GM18517 (cell line): ENCODE results near the gene CNTD1.

Experiments
- ATAC-seq: cut with Tn5 transposase; IDR thresholded peaks from one replicate; pipeline ENCODE4 v1.9.1; 2021; ENCODE audit warnings: mild to moderate bottlenecking, moderate library complexity; ENCODE audit not compliant: unreplicated experiment

The CNTD1 gene

DNA sequence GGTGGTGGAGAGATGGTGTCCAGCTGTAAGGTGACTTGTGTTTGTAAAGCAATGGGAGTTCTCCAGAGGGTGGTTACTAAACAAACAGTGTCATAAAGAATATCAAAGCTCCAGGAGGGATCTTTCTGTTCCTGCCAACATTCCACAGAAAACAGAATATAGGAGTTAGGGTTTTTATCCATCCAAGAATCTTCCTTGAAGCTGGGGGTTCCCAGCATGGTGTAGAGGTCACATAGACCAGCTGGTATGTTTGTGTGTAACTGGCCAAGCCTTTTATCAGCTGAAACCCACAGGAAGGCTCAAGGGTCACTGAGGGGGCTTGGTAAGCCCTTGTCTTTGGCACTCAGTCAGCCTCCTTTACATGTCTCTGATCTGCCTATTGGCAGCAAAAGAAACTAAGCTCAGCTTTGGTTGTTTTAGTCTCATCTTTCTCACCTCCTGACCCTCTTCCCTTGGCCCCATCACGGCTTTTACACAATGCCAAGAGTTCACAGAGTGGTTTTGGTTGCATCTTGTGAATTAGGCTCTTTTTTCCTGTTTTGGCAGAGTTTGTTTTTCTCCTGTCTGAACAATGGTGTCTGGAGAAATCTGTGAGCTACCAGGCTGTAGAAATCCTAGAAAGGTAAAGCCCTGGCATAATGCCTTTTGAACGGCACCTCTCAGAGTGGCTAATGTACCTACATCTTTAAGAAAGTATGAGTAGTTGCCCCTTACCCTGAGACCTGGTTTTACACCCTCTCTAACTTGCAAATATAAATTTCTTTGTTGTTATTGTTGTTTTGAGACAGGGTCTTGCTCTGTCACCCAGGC is 4.6 kb downstream of the CNTD1 start:
- ATAC-seq: no peak

DNA sequence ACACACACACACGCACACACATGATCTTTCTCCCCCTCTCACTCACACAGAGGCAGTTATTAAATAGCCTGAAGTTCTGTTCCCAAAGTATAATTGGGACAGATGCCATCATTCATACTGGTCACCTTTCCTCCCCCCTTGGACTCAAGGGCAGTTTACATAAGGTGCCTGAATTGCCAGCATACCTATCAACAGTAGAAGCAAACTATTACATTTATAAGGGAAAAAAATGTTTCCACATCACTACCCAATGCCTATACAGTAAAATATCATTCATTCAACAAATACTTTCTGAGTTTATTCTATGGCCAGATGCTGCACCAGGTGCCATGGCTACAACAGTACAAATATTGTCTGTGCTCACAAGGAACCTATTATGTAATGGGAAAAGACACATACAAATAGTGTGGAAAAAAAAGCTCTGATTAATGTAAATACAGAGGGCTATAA is 6.3 kb downstream of the CNTD1 start:
- no peak for ATAC-seq

DNA sequence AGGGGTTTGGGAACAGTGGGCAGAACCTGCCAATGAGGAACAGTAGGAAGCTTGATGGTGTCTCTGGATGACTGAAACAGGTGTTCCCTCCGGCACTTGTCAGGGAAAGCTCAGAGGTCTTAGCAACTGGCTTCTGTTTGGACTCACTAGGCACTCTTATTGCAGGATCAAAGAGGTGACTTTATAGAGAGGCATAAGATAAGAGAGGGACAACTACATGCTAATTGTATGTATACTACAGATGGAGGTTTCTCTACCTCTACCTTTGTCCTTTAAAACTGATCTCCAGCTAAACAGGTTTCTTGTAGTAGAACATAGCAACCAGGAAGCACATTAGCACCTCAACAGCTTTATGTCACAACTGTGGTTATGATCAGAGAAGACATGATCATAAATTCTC is 7.6 kb downstream of the CNTD1 start:
- ATAC-seq: no peak

DNA sequence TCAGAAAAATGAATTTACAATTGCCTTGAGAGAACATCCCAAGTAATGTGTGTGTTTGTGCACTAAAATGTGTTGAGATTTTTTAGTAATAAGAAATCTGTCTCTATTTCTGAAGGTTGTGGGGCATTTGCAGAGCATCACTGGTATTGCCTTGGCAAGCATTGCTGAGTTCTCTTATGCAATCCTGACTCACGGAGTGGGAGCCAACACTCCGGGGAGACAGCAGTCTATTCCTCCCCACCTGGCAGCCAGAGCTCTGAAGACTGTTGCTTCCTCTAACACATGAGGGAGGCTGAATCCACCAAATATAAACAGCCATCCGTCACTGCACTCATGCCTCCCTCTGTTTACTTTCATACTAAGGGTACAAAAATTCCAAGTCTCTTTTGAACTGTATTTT is 10.6 kb downstream of the CNTD1 start:
- no peak for ATAC-seq

DNA sequence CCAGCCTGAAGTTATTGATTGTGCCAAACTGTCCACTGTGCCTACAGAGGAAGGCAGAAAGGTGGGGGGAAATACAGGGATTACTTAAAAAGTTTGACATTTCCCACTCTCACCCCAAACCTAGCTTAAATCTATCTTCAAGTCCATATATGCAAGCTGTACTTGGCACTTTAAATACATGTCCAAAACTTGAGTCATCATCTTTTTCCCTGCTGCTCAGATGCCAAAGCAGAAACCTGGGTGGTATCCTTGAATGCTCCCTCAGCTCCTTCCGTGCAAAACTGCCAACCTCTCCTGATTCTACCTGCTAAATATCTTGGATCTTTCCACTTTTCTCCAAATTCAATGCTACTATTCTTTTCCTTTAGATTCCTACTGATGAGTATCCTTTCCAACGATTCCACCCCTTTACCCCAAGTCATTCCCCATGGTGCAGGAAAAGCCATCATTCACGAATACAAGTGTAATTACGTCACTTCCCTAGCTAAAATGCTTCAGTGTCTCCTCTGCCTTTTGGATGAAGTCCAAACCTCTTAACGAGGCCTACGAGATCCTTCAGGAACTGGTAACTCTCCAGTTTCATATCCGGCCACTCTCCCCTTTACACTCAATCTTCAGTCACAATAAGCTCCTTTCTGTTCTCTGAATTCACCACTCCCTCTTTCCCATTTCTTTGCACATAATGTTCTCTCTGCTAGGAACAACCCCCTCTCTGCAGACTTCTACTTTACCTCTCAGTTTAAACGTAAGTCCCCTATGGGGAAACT is 16.2 kb downstream of the CNTD1 start:
- no peak for ATAC-seq

DNA sequence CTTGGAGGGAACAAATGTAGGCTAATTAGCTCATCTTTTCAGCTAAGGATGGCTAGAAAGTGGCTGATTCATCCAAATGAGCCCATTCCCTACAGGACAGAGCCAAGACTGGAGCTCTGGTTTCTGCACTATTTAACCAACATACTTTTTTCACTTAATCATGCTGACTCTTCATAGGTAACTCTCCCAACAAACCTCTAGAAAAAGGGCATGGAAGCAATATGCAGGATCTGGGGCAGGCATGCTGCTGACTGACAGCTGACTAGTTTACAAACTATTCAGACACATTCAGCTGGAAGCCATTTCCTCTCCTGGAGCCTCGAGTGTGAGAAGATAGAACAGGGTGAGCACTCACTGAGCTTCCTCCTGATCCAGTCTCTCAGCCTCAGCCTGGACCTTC is 19.2 kb downstream of the CNTD1 start:
- ATAC-seq: no peak

DNA sequence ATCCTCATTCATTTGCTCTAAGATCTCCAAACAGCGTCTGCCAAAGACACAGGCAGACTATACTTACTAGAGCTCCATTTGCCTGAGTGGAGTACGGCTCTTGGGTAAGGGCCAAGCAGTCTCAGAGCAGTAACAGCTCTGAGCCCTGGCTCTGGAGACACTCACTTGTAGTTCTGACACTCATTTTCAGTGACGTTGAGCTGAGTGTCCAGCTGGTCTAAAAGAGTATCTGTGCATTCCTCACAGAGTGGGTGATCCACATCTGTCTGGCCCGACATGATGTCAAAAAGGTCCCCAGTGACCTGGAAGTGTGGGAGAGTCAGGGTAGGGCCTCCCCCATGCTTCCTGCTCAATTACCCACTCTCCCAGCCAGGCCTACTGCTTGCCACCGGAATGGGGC is 19.7 kb downstream of the CNTD1 start:
- ATAC-seq: no peak

DNA sequence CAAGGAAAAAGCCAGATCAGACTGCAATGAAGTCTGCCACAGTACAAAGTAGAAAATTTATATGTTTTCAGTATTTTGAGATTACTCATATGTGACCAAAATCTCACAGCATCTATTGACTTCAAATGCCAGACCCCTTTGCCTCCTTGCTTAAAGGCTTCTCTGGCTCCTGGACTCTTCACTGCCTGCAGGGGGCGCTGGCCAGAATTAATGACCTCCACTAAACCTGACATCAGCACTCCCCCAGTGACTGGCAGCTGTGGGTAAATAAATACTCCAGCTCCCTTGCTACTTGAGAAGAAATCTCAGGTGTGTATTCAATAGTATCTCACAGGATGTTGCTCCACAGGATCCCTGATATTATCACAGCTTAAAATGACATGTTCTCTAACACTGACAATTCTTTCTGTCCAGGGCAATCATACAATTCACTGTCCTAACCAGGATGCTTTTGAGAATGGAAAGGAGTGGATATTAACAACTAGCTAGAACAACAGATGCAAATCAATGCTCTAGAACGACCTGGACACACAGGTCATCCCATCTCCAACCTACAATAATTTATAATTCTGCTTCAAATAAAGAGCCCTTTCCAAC is 21.4 kb downstream of the CNTD1 start:
- ATAC-seq: no peak

DNA sequence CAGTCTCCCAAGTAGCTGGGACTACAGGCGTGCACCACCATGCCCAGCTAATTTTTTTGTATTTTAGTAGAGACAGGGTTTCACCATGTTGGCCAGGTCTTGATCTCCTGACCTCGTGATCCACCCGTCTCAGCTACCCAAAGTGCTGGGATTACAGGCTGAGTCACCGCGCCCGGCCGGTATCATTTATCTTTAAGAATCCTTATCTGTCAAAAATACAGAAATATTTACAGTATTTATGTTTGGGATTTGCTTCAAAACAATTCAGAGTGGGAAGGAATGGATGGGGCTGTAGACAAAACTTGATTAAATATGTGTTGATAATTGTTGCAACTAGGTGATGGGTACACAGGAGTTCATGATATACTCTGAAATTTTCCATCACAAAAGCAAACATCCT is 22.5 kb downstream of the CNTD1 start:
- no peak for ATAC-seq

DNA sequence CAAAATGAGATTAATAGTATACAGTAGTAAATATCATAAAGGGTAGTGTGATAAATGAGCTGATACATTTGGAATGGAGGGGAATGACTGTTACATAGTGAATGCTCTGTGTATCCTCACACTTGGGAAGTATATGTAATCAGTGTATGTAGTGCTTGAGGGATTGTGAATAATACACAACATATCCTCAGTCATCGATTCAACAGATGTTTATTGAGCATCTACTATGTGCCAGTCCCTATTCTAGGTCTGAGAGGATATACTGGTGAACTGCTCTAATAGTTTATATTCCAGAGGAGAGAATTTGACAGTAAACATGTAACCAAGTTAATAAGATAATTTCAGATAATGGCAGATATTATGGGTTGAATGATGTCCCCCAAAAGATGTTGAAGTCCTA is 28.8 kb downstream of the CNTD1 start:
- ATAC-seq: no peak

DNA sequence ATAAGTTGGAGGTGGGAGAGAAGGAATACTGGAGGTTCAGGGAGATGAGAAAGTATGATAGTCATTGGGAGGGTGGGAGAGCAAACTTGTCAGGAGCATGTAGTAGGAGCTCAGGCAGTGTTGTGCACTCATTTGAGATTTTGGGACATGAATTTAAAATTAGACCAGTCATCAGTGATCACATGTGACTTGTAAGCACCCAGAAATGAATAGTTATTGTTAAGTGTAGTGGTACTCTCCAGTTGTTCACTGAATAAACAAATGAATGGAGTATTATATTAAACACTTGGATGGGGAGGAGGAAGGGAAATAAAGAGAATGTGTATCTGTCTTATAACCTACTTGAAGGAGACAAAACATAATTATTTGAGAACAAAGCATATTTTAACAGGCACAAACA is 32.3 kb downstream of the CNTD1 start:
- no peak for ATAC-seq

DNA sequence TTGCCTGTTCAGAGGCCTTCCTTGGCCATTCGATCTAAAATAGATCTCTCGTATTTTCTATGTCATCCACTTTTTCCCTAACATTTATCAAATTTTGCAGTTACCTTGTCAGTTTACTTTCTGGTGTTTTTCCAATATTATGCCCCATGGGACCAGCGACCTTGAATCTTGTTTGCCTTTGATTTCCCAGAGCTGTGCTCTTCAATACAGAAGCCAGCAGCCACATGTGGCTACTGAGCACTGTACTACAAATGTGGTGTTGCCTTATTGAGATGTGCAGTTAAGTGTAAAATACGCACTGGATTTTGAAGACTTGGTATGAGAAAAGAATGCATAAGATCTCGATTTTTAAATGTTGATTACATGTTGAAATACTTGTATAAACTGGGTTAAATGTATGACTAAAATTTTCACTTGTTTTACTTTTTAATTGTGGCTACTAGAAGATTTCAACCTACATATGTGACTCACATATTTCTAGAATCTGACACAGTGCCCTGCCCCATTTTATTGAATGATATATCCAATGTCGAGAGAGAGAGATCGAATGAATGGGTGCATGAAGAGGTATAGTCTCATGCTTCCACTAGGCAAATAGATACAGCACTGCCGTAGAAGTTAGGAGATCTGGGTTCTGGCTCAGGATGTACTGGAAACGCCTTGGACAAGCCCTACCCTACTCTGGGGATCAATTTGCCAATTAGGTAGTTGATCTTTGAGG is 33.7 kb downstream of the CNTD1 start:
- ATAC-seq: peak; percentile 22

DNA sequence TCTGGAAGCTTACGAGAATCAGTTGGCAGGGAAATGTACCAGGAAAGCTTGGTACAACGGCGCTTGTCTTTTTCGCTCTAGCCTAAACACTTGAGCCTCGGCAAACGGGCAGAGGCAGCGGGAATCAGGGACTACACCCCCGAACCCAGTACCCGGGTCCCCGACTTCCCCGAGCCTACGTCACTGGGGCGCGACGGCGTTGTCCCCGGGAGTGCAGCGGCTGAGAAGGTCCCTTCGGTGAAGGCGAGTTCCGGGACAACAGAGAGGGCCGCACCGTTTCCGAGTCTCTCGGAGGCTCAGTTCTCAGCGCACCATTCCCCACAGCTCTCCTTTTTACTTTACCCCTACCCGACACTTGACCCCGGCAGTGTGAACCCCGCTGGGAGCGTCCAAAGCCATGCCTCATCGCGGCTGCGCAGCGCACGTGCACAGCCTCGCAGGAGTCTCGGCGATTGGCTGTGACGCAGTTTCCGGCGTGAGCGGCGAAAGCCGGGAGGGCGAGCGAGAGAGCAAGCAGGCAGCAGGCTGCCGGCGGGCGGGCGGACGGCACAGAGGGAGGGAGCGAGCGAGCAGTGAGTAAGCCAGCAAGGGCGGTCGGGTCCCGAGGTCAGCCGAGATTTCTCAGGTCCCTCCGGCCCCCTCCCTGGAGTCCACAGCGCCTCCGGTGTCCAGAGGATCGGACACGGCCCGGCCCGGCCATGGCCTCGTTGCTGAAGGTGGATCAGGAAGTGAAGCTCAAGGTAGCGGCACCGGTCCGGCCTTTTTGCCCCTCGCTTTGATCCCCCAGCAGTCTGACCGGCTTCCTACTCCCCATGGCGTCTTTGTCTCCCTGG is 34.5 kb downstream of the CNTD1 start, which contains the start of gene PSME3:
PSME3 (plus strand) TSS at position 464 of the 833 bp plus-strand sequence; CDS start at position 699, 235 bp downstream.
- ATAC-seq: peak; percentile 75

DNA sequence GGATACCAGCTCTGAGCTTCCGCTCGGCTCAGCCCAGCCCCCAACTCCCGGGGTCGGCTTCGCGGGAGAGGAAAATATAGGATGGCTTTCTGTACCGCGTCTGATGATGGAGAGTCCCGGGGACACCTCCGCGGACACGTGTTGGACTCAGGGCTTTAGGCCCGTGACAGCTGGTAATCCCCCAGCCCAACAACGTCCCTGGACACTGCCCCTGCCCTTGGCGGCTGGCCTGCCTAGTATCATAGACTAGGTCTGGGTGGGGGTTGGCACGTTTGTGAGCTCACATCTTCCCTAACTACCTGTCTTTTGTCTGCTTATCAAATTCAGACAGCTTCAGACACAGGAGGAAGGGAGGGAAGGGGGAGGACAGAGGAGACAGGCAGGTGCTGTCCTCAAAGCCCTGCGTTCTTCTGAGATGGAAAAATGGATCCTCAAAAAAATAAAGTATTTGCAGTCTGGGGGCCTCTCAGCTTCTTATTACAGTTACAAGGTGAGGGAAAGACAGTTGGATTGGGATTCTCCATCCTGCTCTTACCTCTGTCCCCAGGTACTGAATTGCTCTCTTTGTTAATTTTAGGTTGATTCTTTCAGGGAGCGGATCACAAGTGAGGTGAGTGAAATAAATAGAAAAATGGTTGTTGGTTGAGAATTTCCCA is 35.2 kb downstream of the CNTD1 start:
- no peak for ATAC-seq

DNA sequence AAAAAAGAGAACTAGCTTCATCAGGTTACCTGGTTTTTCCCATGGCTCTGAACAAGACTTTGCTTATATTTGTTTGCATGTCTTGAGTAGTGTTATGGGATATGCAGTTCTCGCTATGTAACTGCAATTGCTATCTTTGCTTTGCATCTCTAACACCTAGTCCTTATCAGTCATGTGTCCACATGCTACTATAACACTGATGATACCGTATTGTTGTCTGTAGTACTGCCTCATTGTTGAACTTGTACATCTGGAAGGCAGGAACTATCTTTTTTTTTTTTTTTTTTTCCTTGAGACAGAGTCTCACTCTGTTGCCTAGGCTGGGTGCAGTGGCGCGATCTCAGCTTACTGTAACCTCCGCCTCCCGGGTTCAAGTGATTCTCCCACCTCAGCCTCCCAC is 37.1 kb downstream of the CNTD1 start:
- ATAC-seq: no peak

DNA sequence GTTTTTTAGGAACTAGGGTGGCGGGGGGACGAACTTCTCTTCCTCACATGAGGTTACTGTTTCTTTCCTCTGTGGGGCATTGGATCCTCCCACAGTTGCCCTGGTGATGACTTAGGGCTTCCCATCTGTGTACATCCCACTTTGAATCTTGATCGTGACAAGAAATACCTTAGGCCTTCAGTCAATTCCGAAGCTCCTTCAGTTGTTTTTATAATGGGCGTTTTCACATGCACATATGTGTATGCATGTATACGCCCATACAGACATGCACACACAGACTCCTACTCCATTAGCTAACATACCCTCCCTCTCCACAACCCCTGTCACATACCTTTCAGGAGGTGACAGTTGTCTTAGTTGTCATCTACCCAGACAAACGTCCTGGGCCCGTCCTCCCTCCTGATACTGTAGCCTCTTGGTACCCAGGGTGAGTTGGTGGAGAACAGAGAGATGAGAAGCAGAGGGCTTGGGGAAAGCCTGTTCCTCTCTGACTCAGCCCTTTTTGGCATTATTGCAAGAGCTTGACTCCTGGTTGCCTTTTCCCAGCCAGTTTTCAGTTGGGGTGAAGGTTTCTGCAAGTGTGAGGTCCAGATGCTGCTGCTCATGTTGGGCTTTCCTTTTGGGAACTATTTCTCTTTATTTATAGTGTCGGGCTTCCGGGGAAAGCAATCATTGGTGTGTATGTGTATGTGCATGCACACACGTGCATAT is 43.5 kb downstream of the CNTD1 start:
- ATAC-seq: no peak

DNA sequence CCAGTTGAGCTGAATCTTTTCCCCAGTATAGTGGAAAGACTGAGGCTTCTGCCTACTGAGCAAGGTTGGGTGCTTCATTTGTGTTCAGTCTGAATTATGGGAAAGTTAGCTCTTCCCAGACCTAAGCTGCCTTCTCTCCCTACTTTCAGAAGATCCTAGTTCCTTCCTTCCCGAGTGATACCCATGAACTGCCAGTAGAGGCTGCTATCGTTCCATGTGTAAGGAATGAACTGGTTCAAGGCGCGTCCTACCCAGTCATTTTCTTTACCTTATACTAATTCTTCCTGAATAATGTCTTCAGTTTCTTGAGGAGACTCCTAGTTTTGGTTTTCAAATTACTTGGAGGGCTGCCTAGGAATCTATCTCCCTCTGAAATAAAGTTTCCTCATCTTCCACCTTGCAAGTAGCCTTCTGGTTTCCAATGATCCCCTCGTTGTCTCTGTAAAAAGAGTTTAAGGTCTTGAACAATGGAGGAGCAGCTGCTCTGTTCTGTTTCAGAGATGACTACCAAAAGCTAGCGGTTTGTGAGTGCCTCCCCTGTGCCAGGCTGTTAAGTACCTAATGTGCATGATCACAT is 44.8 kb downstream of the CNTD1 start:
- ATAC-seq: no peak

DNA sequence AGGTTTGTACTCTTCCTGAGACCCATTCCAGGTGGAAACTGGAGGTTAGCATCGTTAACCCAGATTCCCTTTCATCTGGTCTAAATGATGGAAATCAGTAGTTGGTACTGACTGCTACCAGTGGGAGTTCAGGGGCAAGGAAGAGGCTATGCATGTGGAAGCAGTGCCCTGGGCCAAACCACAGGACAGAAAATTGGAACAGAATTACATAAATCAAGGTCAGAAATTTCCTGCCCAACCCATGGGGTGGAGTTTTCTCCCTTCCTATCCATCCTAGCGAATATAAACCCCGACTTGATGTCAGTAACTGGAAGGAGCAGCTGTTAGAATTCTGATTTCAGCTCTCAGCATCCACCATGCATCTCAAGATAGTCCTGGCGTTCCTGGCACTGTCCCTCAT is 45.6 kb downstream of the CNTD1 start, which contains the start of gene AOC2:
AOC2 (plus strand) TSS at position 310 of the 400 bp plus-strand sequence; CDS start at position 357, 47 bp downstream.
- ATAC-seq: no peak
